Measurements from ENCODE around the gene CRPPA. TPM values are rescaled to one million over a fixed set of nuclear protein-coding genes. Genes with fewer than 3 reads are reported as not detected.

CRPPA gene
- total RNA-seq, 1 donor from 2014 or later = not detected

- intact Hi-C loops (cut with DNase I) = no loop called here
- DNase-seq (ENCODE audit: low spot score in 2 of 2) = no peak
- TF ChIP-seq, protein P1, sequence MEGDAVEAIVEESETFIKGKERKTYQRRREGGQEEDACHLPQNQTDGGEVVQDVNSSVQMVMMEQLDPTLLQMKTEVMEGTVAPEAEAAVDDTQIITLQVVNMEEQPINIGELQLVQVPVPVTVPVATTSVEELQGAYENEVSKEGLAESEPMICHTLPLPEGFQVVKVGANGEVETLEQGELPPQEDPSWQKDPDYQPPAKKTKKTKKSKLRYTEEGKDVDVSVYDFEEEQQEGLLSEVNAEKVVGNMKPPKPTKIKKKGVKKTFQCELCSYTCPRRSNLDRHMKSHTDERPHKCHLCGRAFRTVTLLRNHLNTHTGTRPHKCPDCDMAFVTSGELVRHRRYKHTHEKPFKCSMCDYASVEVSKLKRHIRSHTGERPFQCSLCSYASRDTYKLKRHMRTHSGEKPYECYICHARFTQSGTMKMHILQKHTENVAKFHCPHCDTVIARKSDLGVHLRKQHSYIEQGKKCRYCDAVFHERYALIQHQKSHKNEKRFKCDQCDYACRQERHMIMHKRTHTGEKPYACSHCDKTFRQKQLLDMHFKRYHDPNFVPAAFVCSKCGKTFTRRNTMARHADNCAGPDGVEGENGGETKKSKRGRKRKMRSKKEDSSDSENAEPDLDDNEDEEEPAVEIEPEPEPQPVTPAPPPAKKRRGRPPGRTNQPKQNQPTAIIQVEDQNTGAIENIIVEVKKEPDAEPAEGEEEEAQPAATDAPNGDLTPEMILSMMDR (IDR thresholded peaks at IDR 0.05) = no peak
- Histone ChIP-seq H3K4me3 (no peak overlapping the region), H3K36me3 (no peaks in the 10 kb centered on the region), H3K9me3 (no peaks in the 10 kb centered on the region), H3K4me1 (peaks cover 0 to 11% of the 10 kb centered on the region in 2 donors), H3K27ac (no peak overlapping the region), H3K27me3 (no peaks in the 10 kb centered on the region)
These were observed 3.4 kb downstream of the CRPPA start for GRCh38 chr7:16417906-16418305.

GRCh38 chr7:16416289-16417282 lies 4.8 kb downstream of the CRPPA start:
- H3K36me3 ChIP-seq = no peaks in the 10 kb centered on the region
- H3K27ac ChIP-seq = no peak overlapping the region
- H3K27me3 ChIP-seq = no peaks in the 10 kb centered on the region
- no peaks in the 10 kb centered on the region for H3K9me3 ChIP-seq
- TF ChIP-seq, protein P1 (IDR thresholded peaks at IDR 0.05) = no peak
- DNase-seq (ENCODE audit: low spot score in 2 of 2) = no peak
- no peak overlapping the region for H3K4me3 ChIP-seq
- H3K4me1 ChIP-seq = peaks cover 0 to 7% of the 10 kb centered on the region in 2 donors
- intact Hi-C loops (cut with DNase I) = no loop called here

- Histone ChIP-seq H3K4me1 (no peaks in the 10 kb centered on the region), H3K27me3 (no peaks in the 10 kb centered on the region), H3K36me3 (no peaks in the 10 kb centered on the region), H3K4me3 (no peak overlapping the region), H3K9me3 (no peaks in the 10 kb centered on the region), H3K27ac (no peak overlapping the region)
- no peak for DNase-seq (ENCODE audit: low spot score in 2 of 2)
- intact Hi-C loops (cut with DNase I) = no loop called here
- TF ChIP-seq, protein P1 (IDR thresholded peaks at IDR 0.05) = no peak
These were observed 8.8 kb downstream of the CRPPA start for GRCh38 chr7:16412274-16413254.

DNA sequence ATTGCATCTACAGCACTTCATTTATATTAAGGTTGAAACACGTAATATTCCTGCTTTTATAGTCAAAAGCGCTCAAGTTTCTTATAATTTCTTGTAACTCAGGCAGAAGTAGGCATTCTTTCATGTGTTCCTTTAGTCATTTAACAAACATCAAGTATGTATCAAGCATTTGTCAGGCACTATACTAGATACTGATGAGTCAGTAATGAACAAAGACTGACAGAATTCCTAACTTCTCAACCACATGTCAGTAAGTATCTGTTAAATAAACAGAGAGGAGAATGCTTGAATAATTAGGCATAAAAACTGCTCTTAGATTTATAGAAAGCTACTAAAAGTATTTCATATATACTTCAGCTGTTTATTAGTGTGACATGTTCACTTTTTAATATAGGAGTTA lies 9.9 kb downstream of the CRPPA start:
- no peaks in the 10 kb centered on the region for H3K36me3 ChIP-seq
- H3K4me3 ChIP-seq = no peak overlapping the region
- no peak overlapping the region for H3K27ac ChIP-seq
- intact Hi-C loops (cut with DNase I) = no loop called here
- TF ChIP-seq, protein P1 (IDR thresholded peaks at IDR 0.05) = no peak
- H3K9me3 ChIP-seq = no peaks in the 10 kb centered on the region
- H3K4me1 ChIP-seq = no peaks in the 10 kb centered on the region
- no peak for DNase-seq (ENCODE audit: low spot score in 2 of 2)
- no peaks in the 10 kb centered on the region for H3K27me3 ChIP-seq

- intact Hi-C loops (cut with DNase I) = no loop called here
These were observed 11.6 kb downstream of the CRPPA start for GRCh38 chr7:16409777-16410176.

More at GRCh38 chr7:16409777-16410176, 11.6 kb downstream of the CRPPA start:
- no peak overlapping the region for H3K4me3 ChIP-seq
- TF ChIP-seq, protein P1 (IDR thresholded peaks at IDR 0.05) = no peak
- no peaks in the 10 kb centered on the region for H3K36me3 ChIP-seq
- H3K9me3 ChIP-seq = no peaks in the 10 kb centered on the region
- H3K27me3 ChIP-seq = no peaks in the 10 kb centered on the region
- H3K27ac ChIP-seq = no peak overlapping the region
- no peak for DNase-seq (ENCODE audit: low spot score in 2 of 2)
- H3K4me1 ChIP-seq = no peaks in the 10 kb centered on the region

Measured in ascending aorta (tissue), 2 donors.